Measurements from ENCODE around the gene ARMC7. TPM values are rescaled to one million over a fixed set of nuclear protein-coding genes. Genes with fewer than 3 reads are reported as not detected.

The ARMC7 gene
- total RNA-seq, 2 experiments from 2014 or later = 6.7 to 7.7 TPM

GRCh38 chr17:75078284-75079022 is 31.3 kb upstream of the ARMC7 start:
- DNase-seq = peak; percentile 35
- Mint-ChIP-seq H3K27me3 (no peaks in the 10 kb centered on the region), H3K4me1 (peaks cover 32% of the 10 kb centered on the region), H3K36me3 (ENCODE audit: low read depth) (no peaks in the 10 kb centered on the region), H3K27ac (no peak overlapping the region), H3K9me3 (ENCODE audit: low read depth) (no peaks in the 10 kb centered on the region), H3K4me3 (peak overlapping the region; percentile 41)
- intact Hi-C loops (cut with DNase I, micrococcal nuclease) = no loop called here
- ChIA-PET CTCF (interaction anchor here (0.6 to 0.9 kb wide), 4 partner anchors 19 to 39 kb away, joined by 3 to 5 read pairs (median 4); no protein-coding TSS in a partner anchor), POLR2A (interaction anchor here (1.4 kb wide), 1 partner anchor 13 kb away, joined by 3 read pairs; no protein-coding TSS in a partner anchor)
- peak; percentile 28 for ATAC-seq

DNA sequence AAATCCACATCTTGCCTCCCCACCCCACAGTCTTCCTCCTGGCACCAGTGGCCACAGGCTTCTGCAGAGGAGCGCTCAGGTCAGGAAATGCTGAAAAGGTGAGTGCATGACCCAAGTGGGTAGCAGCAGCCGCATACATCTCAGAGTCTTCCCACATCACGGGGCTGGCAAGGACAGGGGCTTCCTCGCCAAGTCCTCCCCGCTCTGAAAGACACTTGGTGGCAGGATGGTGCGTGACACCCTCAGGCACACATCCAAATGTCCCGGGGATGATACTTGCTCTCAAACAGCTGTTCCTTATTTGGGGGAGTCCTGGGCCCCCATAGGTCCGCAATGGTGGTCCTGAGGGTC is 30.8 kb upstream of the ARMC7 start:
- Mint-ChIP-seq H3K27me3 (no peaks in the 10 kb centered on the region), H3K36me3 (ENCODE audit: low read depth) (no peaks in the 10 kb centered on the region), H3K27ac (no peak overlapping the region), H3K4me1 (peaks cover 37% of the 10 kb centered on the region), H3K4me3 (no peak overlapping the region), H3K9me3 (ENCODE audit: low read depth) (no peaks in the 10 kb centered on the region)
- intact Hi-C loops (cut with DNase I, micrococcal nuclease) = no loop called here
- DNase-seq (no peak), ATAC-seq (no peak)
- ChIA-PET CTCF (interaction anchor here (0.6 to 0.9 kb wide), 3 partner anchors 19 to 38 kb away, joined by 3 to 4 read pairs (median 3); no protein-coding TSS in a partner anchor), POLR2A (interaction anchor here (1.4 kb wide), 1 partner anchor 13 kb away, joined by 3 read pairs; no protein-coding TSS in a partner anchor)

- ChIA-PET POLR2A (interaction anchor here (0.5 kb wide), 1 partner anchor 10 kb away, joined by 3 read pairs; no protein-coding TSS in a partner anchor), CTCF (interaction anchor here (0.6 to 1.5 kb wide), 6 partner anchors 9 to 165 kb away, joined by 3 to 6 read pairs (median 4); no protein-coding TSS in a partner anchor)
- intact Hi-C loops (cut with DNase I, micrococcal nuclease) = no loop called here
- no peak overlapping the region for H3K4me3 Mint-ChIP-seq
- no peak for ATAC-seq
- no peak overlapping the region for H3K27ac Mint-ChIP-seq
- H3K27me3 Mint-ChIP-seq = no peaks in the 10 kb centered on the region
- peaks cover 48% of the 10 kb centered on the region for H3K4me1 Mint-ChIP-seq
- no peaks in the 10 kb centered on the region for H3K36me3 Mint-ChIP-seq (ENCODE audit: low read depth)
- no peaks in the 10 kb centered on the region for H3K9me3 Mint-ChIP-seq (ENCODE audit: low read depth)
- DNase-seq = no peak
Measured at GRCh38 chr17:75081611-75082540, 27.9 kb upstream of the ARMC7 start.

- no peaks in the 10 kb centered on the region for H3K36me3 Mint-ChIP-seq (ENCODE audit: low read depth)
- no peak for ATAC-seq
- intact Hi-C loops (cut with DNase I, micrococcal nuclease) = no loop called here
- peaks cover 49% of the 10 kb centered on the region for H3K4me1 Mint-ChIP-seq
- H3K27ac Mint-ChIP-seq = no peak overlapping the region
- POLR2A ChIA-PET = interaction anchor here (0.5 kb wide), 1 partner anchor 9 kb away, joined by 3 read pairs; no protein-coding TSS in a partner anchor
- no peak for DNase-seq
- H3K9me3 Mint-ChIP-seq (ENCODE audit: low read depth) = no peaks in the 10 kb centered on the region
- H3K4me3 Mint-ChIP-seq = no peak overlapping the region
- H3K27me3 Mint-ChIP-seq = no peaks in the 10 kb centered on the region
- CTCF ChIA-PET = interaction anchor here (0.9 kb wide), 1 partner anchor 121 kb away, joined by 3 read pairs; no protein-coding TSS in a partner anchor
Measured at GRCh38 chr17:75082683-75083082, 27.1 kb upstream of the ARMC7 start.

DNA sequence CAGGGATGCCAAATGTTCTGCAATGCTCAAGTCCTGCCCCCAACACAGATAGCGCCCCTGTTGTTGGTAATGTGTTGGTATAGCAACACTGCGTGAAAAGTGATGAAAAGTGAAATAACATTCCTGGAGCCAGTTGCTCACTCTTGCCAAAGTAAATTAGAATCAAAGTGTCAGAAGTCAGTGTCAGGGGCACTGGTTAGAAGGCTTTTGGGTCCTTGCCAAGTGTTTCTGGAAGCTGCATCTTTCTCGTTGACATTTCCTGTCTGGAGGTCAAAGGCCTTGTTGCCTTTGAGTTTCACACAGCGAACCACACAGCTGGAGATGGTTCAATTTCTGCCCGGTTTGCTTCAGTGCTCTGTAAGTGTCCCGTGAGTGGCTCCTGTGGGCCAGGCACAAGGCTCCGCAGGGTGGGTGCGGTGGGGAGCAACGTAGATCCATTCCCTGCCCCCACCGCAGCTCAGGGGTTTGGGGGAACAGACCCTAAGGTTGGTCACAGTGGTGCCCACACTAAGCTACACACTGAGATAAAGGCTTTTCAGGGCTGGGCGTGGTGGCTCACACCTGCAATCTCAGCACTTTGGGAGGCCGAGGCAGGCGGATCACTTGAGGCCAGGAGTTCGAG is 25.6 kb upstream of the ARMC7 start:
- Mint-ChIP-seq H3K27ac (no peak overlapping the region), H3K4me3 (no peak overlapping the region), H3K36me3 (ENCODE audit: low read depth) (no peaks in the 10 kb centered on the region), H3K4me1 (peaks cover 47% of the 10 kb centered on the region), H3K27me3 (no peaks in the 10 kb centered on the region), H3K9me3 (ENCODE audit: low read depth) (no peaks in the 10 kb centered on the region)
- peak; percentile 27 for DNase-seq
- ChIA-PET CTCF (interaction anchor here (0.6 to 1.5 kb wide), 6 partner anchors 26 to 257 kb away, joined by 3 to 5 read pairs (median 4); no protein-coding TSS in a partner anchor), POLR2A (no interaction called here)
- intact Hi-C loops (cut with DNase I, micrococcal nuclease) = no loop called here
- no peak for ATAC-seq

DNA sequence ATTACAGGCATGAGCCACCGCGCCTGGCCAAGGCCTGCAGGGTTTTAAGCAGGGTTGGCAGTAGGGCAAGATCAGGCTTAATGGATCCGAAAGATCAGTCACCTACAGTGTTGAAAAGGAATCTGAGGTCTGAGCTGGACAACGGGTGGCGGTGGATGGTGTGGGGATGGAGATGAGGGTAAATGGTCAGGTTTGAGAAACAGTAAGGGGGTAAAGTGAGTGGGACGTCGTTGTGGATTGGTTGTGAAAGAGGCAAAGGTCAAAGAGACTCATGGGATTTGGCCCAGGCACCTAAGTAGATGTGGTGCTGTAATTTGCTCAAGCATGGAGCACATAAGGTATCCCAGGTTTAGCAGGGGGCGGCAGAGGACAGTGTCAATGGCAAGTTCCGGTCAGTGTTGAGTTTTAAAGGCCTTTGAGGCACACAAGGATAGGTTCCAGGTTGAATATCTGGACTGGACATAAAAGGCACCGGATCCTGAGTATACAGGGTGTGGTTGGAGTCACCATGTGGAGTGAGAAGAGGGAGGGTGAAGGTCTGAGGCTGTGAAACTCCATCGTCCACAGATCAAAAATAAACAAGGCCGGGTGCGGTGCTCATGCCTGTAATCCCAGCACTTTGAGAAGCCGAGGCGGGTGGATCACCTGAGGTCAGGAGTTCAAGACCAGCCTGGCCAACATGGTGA is 23.1 kb upstream of the ARMC7 start:
- peaks cover 49% of the 10 kb centered on the region for H3K4me1 Mint-ChIP-seq
- intact Hi-C loops (cut with DNase I, micrococcal nuclease) = loop anchor here in 1 of 2 experiments (2.0 kb wide), 1 partner anchor 52 kb away; no protein-coding TSS in a partner anchor
- CTCF ChIA-PET = interaction anchor here (0.7 to 1.4 kb wide), 3 partner anchors 23 to 124 kb away, joined by 3 to 6 read pairs (median 3); no protein-coding TSS in a partner anchor
- POLR2A ChIA-PET = no interaction called here
- H3K9me3 Mint-ChIP-seq (ENCODE audit: low read depth) = no peaks in the 10 kb centered on the region
- peak overlapping the region; percentile 71 for H3K4me3 Mint-ChIP-seq
- peak overlapping the region; percentile 73 for H3K27ac Mint-ChIP-seq
- DNase-seq (no peak), ATAC-seq (no peak)
- H3K36me3 Mint-ChIP-seq (ENCODE audit: low read depth) = no peaks in the 10 kb centered on the region
- no peaks in the 10 kb centered on the region for H3K27me3 Mint-ChIP-seq

DNA sequence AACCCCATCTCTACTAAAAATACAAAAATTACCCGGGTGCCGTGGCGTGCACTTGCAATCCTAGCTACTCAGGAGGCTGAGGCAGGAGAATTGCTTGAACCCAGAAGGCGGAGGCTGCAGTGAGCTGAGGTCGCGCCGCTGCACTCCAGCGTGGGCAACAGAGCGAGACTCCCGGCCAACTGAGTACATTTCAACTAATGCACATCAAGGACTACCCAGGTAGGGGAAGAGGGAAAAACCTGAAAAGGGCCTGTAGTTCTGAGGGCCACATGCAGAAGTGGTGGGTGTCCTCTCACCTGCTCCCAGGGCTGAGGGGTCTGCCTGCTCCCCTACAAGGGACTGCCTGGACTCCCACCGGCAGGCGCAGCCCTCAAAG is 22.6 kb upstream of the ARMC7 start:
- ChIA-PET CTCF (interaction anchor here (0.6 to 2.2 kb wide), 6 partner anchors 24 to 125 kb away, joined by 3 to 7 read pairs (median 4); no protein-coding TSS in a partner anchor), POLR2A (interaction anchor here (0.6 to 1.1 kb wide), 2 partner anchors 60 to 102 kb away, joined by 3 to 4 read pairs; no protein-coding TSS in a partner anchor)
- no peaks in the 10 kb centered on the region for H3K9me3 Mint-ChIP-seq (ENCODE audit: low read depth)
- H3K4me3 Mint-ChIP-seq = peak overlapping the region; percentile 71
- H3K27ac Mint-ChIP-seq = peak overlapping the region; percentile 73
- no peaks in the 10 kb centered on the region for H3K36me3 Mint-ChIP-seq (ENCODE audit: low read depth)
- no peaks in the 10 kb centered on the region for H3K27me3 Mint-ChIP-seq
- DNase-seq (no peak), ATAC-seq (no peak)
- H3K4me1 Mint-ChIP-seq = peaks cover 52% of the 10 kb centered on the region
- intact Hi-C loops (cut with DNase I, micrococcal nuclease) = loop anchor here in 1 of 2 experiments (2.0 kb wide), 1 partner anchor 52 kb away; no protein-coding TSS in a partner anchor

- no peaks in the 10 kb centered on the region for H3K27me3 Mint-ChIP-seq
- ATAC-seq (peak; percentile 55), DNase-seq (peak; percentile 57)
- POLR2A ChIA-PET = interaction anchor here (0.6 to 1.1 kb wide), 3 partner anchors 12 to 101 kb away, joined by 3 to 6 read pairs (median 4); no protein-coding TSS in a partner anchor
- CTCF ChIA-PET = interaction anchor here (0.6 to 2.2 kb wide), 8 partner anchors 17 to 126 kb away, joined by 3 to 7 read pairs (median 3); no protein-coding TSS in a partner anchor
- H3K4me1 Mint-ChIP-seq = peaks cover 51% of the 10 kb centered on the region
- no peaks in the 10 kb centered on the region for H3K9me3 Mint-ChIP-seq (ENCODE audit: low read depth)
- H3K4me3 Mint-ChIP-seq = peak within 1 kb of the TSS; percentile 71
- H3K27ac Mint-ChIP-seq = peak within 1 kb of the TSS; percentile 73
- intact Hi-C loops (cut with DNase I, micrococcal nuclease) = loop anchor here in 1 of 2 experiments (2.0 kb wide), 1 partner anchor 53 kb away; no protein-coding TSS in a partner anchor
- H3K36me3 Mint-ChIP-seq (ENCODE audit: low read depth) = no peaks in the 10 kb centered on the region
Measured at GRCh38 chr17:75087558-75088453, 22.0 kb upstream of the ARMC7 start, which contains the start of gene SLC16A5. Gene SLC16A5, plus strand, starts transcription at chr17:75087954. Its CDS starts 5,683 bp downstream, at chr17:75093637.

All from activated CD4-positive, alpha-beta T cell treated with anti-CD3 and anti-CD28 coated beads for 36 hours (primary cell).